DND-41 (cell line): Measurements from ENCODE around the gene USP8.

ENCODE experiments used
- EZH2 ChIP-seq: IDR thresholded peaks from 3 replicates; pipeline ENCODE4 v1.6.1; 2012; ENCODE audit warnings: borderline replicate concordance, low read depth, mild to moderate bottlenecking, moderate library complexity, low read length, inconsistent platforms; ENCODE audit not compliant: severe bottlenecking
- TF ChIP-seq, protein P1 (sequence below): IDR thresholded peaks from 2 replicates; pipeline ENCODE4 v1.5.1; 2012; ENCODE audit warnings: borderline replicate concordance, low read length, moderate library complexity, mild to moderate bottlenecking; ENCODE audit not compliant: poor library complexity, severe bottlenecking; ENCODE audit errors: extremely low read depth

DNA sequence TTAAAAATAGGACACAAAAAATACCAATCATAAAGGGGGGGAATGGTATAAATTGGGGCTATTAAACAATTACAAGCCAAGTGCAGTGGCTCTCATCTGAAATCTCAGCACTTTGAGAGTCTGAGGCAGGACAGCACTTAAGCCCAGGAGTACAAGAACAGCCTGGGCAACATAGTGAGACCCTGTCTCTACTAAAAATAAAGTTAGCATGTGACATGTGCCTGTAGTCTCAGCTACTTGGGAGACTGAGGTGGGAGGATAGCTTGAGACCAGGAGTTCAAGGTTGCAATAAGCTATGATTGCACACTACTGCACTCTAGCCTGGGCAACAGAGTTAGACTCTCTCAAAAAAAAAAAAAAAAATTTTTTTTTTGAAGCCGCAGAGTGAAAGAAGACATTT, 45.4 kb upstream of the USP8 start:
- TF ChIP-seq, protein P1, sequence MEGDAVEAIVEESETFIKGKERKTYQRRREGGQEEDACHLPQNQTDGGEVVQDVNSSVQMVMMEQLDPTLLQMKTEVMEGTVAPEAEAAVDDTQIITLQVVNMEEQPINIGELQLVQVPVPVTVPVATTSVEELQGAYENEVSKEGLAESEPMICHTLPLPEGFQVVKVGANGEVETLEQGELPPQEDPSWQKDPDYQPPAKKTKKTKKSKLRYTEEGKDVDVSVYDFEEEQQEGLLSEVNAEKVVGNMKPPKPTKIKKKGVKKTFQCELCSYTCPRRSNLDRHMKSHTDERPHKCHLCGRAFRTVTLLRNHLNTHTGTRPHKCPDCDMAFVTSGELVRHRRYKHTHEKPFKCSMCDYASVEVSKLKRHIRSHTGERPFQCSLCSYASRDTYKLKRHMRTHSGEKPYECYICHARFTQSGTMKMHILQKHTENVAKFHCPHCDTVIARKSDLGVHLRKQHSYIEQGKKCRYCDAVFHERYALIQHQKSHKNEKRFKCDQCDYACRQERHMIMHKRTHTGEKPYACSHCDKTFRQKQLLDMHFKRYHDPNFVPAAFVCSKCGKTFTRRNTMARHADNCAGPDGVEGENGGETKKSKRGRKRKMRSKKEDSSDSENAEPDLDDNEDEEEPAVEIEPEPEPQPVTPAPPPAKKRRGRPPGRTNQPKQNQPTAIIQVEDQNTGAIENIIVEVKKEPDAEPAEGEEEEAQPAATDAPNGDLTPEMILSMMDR: no peak
- TF ChIP-seq EZH2: no peak
